ENCODE measurements around the gene TXNDC17.

DNA sequence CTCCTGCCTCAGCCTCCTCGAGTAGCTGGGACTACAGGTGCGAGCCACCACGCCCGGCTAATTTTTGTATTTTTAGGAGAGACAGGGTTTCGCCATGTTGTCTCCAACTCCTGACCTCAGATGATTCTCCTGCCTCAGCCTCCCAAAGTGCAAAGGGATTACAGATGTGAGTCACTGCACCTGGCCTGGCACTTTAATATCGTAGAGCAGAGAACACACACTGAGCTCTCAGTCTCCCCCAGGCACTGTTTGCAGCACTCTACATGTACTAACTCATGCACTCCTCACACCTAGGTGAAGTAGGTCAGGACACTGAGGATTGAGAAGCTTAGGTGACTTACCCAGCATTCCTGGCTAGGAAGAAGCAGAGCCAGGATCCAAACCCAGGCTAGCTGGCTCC, 25.7 kb downstream of the TXNDC17 start:
- TF ChIP-seq POLR2A (IDR thresholded peaks at IDR 0.05; ENCODE audit: low read length): no peak
- no peak for TF ChIP-seq GATA1 (IDR thresholded peaks at IDR 0.05; ENCODE audit: low read depth, low read length)
